Stimulated activated CD8-positive, alpha-beta memory T cell treated with anti-CD3 and anti-CD28 coated beads, Interleukin-4, amount 100 ng/mL, for 1 hour (primary cell): ENCODE results near the gene RIPK4.

Source experiments
- DNase-seq, 2 donors: peaks; one replicate each; pipeline ENCODE4 v3.0.0-alpha.2; 2020; ENCODE audit warnings: low read depth in 2 of 2, low spot score in 1 of 2

RIPK4 gene

GRCh38 chr21:41769521-41769920 lies 2.7 kb upstream of the RIPK4 start:
- no peak for DNase-seq

GRCh38 chr21:41769111-41769510 lies 2.3 kb upstream of the RIPK4 start:
- no peak for DNase-seq

GRCh38 chr21:41768437-41769042 lies 1.7 kb upstream of the RIPK4 start:
- no peak for DNase-seq

- no peak for DNase-seq
Measured at GRCh38 chr21:41767606-41768436, 969 bp upstream of the RIPK4 start.

- no peak for DNase-seq
Measured at GRCh38 chr21:41765973-41766882, 624 bp downstream of the RIPK4 start.

GRCh38 chr21:41765420-41765821 lies 1.4 kb downstream of the RIPK4 start:
- DNase-seq, result no peak

GRCh38 chr21:41764558-41765419 lies 2.1 kb downstream of the RIPK4 start:
- no peak for DNase-seq

DNA sequence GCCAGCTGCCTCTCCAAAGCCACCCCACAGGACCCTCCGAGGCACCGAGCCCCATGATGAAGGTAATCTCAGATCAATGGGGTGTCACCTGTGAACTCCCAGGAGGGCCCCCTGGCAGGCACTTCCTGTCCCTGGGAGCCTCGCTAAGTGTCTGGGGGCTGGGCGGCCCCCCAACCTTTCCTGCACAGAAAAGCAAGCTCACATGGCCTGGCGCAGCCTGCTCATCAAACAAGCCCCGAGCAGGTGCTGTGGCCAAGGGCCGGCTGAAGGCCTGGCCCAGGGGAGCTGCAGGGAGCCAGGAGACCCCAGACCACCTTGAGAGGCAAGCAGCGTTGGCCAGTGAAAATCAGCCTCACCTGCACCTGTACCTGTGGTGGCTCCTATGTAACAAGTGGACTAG lies 2.9 kb downstream of the RIPK4 start:
- DNase-seq, result no peak

- DNase-seq, result no peak
Measured at GRCh38 chr21:41763398-41763931, 3.4 kb downstream of the RIPK4 start.

DNA sequence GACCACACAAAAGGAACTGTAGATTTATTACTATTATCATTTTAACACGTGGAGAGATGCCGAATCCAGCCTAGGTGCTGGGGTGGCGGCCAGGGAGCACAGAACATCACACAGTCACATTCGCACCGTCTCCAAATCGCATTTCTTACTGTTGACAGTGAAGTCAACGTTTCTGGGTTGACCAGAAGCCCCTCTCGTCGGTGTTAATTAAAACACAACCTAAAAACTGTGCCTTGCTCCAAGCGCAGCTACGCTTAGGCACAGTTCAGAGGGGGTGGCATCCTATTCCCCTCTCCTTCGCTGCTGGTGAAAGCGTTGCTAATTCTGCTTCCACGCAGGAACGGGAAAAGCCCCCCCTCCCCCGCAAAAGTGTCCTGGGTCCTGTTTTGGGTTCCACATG lies 4.1 kb downstream of the RIPK4 start:
- DNase-seq, result no peak

GRCh38 chr21:41761934-41762635 lies 4.8 kb downstream of the RIPK4 start:
- no peak for DNase-seq

- DNase-seq, result no peak
Measured at GRCh38 chr21:41761211-41761933, 5.5 kb downstream of the RIPK4 start.

- DNase-seq, result no peak
Measured at GRCh38 chr21:41760411-41760810, 6.4 kb downstream of the RIPK4 start.

DNA sequence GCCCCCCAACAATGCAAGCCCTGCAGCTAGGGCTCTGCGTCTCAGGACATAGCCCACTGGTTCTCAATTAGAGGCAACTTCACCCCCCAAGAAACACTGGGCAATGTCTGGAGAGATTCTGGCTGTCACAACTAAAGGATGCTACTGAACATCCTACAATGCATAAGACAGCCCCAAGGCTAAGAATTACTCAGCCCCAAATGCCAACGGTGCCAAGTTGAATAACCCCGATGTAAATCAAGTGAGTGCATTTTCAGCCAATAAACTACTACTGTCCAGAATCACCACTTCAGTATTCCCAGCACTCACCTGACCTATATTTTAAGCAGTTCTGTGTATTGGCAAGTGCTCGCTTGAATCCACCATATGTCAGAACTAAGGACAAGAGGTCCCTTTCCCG lies 6.9 kb downstream of the RIPK4 start:
- DNase-seq, result no peak

DNA sequence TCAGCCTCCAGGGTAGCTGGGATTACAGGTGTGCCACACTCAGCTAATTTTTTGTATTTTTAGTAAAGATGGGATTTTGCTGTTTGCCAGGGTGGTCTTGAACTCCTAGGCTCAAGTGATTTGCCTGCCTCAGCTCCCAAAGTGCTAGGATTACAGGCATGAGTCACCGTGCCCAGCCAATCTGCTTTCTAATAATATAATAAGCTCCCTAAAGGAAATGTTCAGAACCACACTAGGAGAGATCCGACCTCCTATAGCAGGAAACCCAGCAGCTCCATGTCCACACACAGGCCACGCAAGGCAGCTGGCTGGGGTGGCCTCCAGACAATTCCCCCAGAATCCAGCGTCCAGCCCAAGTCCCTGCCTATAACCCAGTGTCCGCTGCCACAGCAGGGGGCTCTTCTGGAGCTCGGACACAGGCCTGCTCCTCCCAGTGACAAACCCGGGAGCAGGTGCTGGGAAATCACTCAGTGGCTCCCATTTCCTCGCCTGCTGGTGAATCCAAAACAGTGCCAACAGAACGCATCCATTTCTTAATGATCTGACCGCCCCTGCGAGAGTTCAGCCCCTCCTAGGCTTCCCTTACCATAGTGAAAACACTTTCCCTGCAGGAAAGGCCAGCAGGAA lies 7.5 kb downstream of the RIPK4 start:
- no peak for DNase-seq

GRCh38 chr21:41758550-41758949 lies 8.3 kb downstream of the RIPK4 start:
- DNase-seq, result no peak

DNA sequence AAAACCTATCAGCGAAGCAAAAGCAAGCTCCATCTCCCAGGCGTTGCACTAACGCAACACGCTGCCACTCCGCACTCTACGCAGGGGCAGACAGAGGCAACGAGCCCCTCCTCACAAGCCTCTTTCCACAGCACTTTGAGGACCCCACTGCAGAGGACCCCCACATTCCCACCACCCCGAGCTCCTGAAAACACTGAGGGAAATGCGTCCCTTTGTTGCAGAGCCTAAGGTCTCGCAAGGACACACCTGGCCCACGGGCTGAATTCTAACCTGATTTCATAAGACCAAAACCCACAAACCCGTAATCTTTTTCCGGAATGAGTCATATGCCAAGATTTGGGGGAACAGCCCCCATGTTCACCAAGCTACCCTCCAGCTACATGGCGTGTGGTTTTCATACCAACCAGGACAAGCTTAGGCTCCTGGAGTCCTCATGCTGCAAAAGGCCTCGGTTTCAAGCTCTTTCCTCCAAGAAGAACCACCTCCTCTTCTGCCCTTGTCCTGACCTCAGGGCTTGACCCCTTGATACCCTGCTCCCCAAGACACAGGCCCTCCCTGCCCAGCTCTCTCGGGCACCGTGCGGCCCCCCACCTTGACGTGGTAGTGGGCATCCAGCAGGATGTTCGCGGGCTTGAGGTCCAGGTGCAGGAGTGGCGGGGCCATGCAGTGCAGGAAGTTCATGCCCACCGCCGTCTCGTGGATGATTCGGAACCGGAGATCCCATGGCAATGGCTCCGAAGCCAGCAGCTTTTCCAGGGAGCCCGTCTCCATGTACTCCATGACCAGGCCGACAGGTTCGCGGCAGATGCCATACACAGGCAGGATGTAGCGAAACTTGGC lies 10.7 kb downstream of the RIPK4 start:
- DNase-seq, result no peak
